ENCODE results near the gene TMEM214. TPM values are rescaled to one million over a fixed set of nuclear protein-coding genes. Genes with fewer than 3 reads are reported as not detected.
A peak's percentile ranks its signal among the peaks of the same experiment; 100 is the strongest.

TMEM214 gene
- total RNA-seq, 2 donors from 2014 or later, result 21.0 to 41.0 TPM

- Histone ChIP-seq H3K27ac (peak overlapping the region; percentile 92 to 98), H3K4me1 (peaks cover 0 to 14% of the 10 kb centered on the region in 2 donors), H3K27me3 (no peaks in the 10 kb centered on the region), H3K36me3 (peaks cover 10% of the 10 kb centered on the region), H3K9me3 (no peaks in the 10 kb centered on the region), H3K4me3 (peak overlapping the region; percentile 98 to 99)
- TF ChIP-seq CTCF (IDR thresholded peaks at IDR 0.05), result peak; percentile 20 to 55
- peak; percentile 96 for DNase-seq (ENCODE audit: low spot score)
These were observed 17.7 kb downstream of the TMEM214 start for GRCh38 chr2:27050281-27050995.

- Histone ChIP-seq H3K36me3 (peaks cover 17% of the 10 kb centered on the region), H3K27ac (peak within 1 kb of the TSS; percentile 92 to 98), H3K4me3 (peak within 1 kb of the TSS; percentile 98 to 99), H3K9me3 (no peaks in the 10 kb centered on the region), H3K4me1 (peaks cover 0 to 14% of the 10 kb centered on the region in 2 donors), H3K27me3 (no peaks in the 10 kb centered on the region)
- no peak for TF ChIP-seq CTCF (IDR thresholded peaks at IDR 0.05)
- DNase-seq (ENCODE audit: low spot score), result peak; percentile 97
These were observed 18.5 kb downstream of the TMEM214 start, which contains the start of gene AGBL5 for GRCh38 chr2:27050996-27051901. AGBL5 (plus strand) TSS chr2:27051668; CDS start chr2:27052959, 1,291 bp downstream.

GRCh38 chr2:27051902-27052645, 19.3 kb downstream of the TMEM214 start:
- peak overlapping the region; percentile 92 to 98 for H3K27ac ChIP-seq
- no peak for TF ChIP-seq CTCF (IDR thresholded peaks at IDR 0.05)
- H3K36me3 ChIP-seq, result peaks cover 17% of the 10 kb centered on the region
- peaks cover 0 to 14% of the 10 kb centered on the region in 2 donors for H3K4me1 ChIP-seq
- DNase-seq (ENCODE audit: low spot score), result no peak
- no peaks in the 10 kb centered on the region for H3K9me3 ChIP-seq
- no peaks in the 10 kb centered on the region for H3K27me3 ChIP-seq
- H3K4me3 ChIP-seq, result peak overlapping the region; percentile 98 to 99

GRCh38 chr2:27053321-27053720, 20.6 kb downstream of the TMEM214 start:
- no peaks in the 10 kb centered on the region for H3K27me3 ChIP-seq
- no peaks in the 10 kb centered on the region for H3K9me3 ChIP-seq
- no peak for DNase-seq (ENCODE audit: low spot score)
- TF ChIP-seq CTCF (IDR thresholded peaks at IDR 0.05), result no peak
- H3K4me1 ChIP-seq, result peaks cover 0 to 14% of the 10 kb centered on the region in 2 donors
- no peak overlapping the region for H3K27ac ChIP-seq
- no peak overlapping the region for H3K4me3 ChIP-seq
- H3K36me3 ChIP-seq, result peaks cover 17% of the 10 kb centered on the region

- no peak for DNase-seq (ENCODE audit: low spot score)
- H3K27ac ChIP-seq, result no peak overlapping the region
- H3K4me1 ChIP-seq, result peaks cover 0 to 14% of the 10 kb centered on the region in 2 donors
- no peaks in the 10 kb centered on the region for H3K9me3 ChIP-seq
- peaks cover 17% of the 10 kb centered on the region for H3K36me3 ChIP-seq
- no peak for TF ChIP-seq CTCF (IDR thresholded peaks at IDR 0.05)
- H3K4me3 ChIP-seq, result no peak overlapping the region
- H3K27me3 ChIP-seq, result no peaks in the 10 kb centered on the region
These were observed 21.0 kb downstream of the TMEM214 start for GRCh38 chr2:27053776-27054175.
